HG03520 (cell line): ENCODE data around the gene SPO11.

Source experiments
- ATAC-seq: cut with Tn5 transposase; IDR thresholded peaks from one replicate; pipeline ENCODE4 v1.9.1; 2021; ENCODE audit warnings: mild to moderate bottlenecking, moderate library complexity; ENCODE audit not compliant: unreplicated experiment

Gene SPO11

DNA sequence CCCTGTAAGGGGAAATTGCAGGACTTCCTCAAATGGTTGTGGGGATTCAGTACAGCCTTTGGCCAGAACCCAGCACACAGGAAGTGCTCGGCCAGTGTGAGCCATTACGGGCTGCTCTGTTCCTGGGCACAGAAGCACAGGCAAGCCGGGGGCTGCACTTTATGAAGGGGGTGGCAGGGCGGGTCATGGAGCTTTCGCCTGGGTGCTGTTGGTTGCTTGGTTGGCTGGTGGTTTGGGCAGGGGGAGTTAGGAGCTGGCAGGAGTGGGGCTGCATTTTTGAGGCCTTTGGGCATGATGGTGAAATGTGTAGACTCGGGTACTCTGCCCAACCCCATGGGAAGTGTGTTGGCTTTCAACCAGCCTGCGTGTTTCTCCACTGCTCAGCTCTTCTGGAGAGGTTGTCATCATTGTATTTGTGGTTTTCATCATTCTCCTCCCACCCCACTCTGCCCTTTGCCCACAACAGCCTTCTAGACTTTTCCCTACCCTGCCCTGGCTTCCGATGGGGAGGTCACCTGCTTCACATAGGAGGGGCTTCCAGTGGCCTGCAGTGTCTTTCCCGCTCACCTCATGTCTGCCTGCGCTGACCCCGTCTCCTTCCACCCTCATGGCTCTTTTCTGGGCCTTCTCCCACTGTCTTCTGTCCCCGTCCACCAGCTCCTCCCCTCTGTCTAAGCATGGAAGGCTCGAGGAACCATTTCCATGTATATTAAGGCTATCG is 45.5 kb downstream of the SPO11 start:
- ATAC-seq = no peak

GRCh38 chr20:57375652-57376230 is 46.1 kb downstream of the SPO11 start:
- no peak for ATAC-seq

DNA sequence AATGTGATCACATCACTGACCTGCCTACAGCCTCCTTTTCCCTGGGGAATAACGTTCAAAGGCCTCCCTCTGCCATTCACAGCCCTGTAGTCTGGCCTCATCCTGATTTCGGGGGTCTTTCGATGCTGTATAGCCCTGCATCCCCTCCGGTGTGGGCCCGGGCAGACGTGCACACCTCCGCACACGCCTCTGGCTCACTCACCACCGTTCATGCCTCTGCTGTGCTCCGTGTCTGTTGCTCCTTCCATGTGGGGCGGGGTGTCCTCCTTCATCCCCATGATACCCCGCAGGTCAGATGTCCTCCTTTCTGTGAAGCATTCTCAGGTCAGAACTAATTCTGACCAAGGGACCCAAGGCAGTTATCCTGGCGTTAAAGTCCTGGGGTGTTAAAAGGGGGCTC is 47.7 kb downstream of the SPO11 start:
- no peak for ATAC-seq

DNA sequence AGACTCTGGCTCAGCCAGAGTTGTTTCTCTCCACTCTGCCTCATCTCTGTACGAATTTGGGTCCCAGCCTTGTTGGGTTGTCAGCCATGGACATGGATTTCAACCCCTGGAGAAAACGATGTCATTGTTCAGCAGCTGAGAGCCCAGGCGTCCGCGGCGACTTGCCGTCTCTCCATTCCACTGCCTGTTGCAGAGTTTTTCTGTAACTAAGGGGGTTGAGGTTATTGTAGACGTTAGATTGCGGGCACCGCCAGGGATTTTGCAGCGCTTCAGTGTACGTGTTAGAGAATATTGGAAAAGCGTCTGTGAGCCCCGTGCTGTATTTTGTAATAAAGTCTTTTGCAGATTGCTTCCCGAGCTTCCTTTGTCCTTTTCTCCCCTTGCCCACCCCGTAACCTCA is 48.5 kb downstream of the SPO11 start:
- ATAC-seq = no peak

DNA sequence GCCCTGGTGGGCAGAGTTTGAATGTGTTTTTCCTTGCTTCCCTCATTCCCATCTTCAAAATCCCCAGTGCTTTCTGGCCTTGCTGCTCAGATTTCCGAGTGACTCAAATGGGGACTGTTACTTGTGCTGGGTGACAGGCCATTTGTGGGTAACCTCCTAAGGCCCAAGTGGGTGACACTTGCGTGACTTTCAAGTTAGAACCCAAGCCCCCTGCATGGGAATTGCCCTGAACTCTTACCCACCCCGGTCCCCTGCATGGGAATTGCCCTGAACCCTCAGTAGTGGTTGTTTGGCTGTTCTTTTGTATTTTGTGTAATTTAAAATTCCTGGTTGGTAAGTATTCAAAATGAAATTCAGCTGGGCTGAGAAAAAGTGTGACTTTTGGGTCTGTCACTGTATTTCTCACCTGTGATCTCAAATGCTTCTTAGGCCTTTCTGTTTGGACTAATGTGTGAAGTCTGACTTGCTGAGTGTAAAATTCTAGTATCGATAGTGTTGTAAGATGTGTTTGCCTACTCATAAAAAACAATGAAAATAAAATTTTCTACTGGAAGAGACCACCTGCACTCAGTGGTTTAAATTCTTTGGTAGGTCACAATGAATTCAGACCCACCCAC is 49.2 kb downstream of the SPO11 start:
- no peak for ATAC-seq

DNA sequence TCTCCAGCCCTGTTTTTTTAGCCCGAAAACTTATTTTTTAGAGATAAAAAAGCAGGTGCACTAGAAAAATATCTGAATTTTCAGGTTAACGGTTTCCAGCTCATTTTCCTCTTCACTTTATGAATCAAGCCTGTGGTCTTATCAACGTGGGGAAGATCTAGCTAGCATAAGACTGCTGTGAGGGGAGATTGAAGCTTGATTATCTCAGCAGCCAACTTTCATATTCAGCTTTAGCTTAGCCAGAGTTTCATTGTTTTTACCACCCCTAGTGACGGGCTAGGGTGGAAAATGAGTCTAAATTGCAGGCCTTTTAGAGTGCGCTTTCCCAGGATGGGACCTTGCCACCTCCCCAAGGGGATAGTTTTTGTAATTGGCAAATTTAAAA is 49.7 kb downstream of the SPO11 start:
- no peak for ATAC-seq

- ATAC-seq = no peak
Measured at GRCh38 chr20:57380081-57380750, 50.6 kb downstream of the SPO11 start.

DNA sequence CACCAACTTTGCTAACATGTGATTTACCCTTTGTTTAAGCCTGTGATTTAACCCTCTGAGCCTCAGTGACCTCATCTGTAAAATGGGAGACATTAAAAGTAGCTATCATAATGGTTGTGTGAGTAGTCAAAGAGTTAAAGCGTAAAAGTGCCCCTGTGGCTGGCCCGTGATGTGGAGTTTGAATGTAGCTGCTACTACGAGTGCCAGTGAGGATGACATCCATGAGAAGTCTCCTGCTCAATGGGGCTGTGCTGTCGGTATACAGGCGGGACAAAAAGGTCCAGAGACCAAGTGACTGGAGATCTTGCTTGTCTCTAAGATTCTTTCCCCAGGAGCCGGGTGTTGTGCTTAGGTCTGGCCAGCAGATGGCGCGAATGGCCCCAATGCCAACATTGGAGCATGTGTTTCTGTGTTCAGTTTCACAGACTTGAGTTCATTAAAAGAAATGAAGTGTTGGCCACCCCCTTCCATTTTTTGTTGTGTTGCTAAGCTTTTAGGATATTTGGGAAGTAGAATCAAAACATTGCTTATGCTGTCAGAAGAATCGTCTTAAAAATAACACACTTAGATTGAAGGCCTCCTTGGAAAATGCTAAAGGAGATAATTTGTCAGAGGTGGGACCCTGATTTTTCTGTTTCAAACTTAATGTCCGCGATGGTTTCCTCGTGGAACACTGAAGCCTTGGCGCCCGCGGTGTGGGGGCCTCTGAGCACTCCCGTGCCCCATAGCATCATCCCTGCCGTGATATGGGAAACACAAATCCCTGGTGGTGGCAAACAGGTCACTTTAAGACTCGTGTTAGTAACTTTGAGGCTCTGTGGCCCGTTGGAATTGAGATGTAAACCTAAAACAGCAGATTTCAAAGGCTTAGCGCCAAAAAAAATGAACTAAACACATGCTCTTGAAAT is 52.2 kb downstream of the SPO11 start:
- no peak for ATAC-seq

DNA sequence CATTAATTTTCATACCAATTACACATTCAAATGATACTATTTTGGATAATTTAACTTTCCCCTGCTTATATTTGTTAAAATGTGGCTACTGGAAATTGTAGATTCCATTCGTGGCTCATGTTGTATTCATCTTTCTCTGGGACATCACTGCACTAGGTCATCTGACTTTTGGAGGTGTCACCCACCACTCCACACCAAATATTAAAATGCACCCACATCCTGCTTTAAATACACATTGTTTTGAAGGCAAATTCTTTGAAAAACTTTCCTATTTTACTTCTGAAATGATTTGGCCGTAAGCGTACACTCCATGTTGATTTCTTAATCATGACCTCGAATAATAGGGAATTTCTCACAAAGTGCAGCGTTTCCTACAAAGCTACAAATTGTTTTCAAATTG is 52.9 kb downstream of the SPO11 start:
- no peak for ATAC-seq

GRCh38 chr20:57383447-57384347 is 54.1 kb downstream of the SPO11 start:
- no peak for ATAC-seq

- ATAC-seq = no peak
Measured at GRCh38 chr20:57384486-57384885, 54.9 kb downstream of the SPO11 start.

DNA sequence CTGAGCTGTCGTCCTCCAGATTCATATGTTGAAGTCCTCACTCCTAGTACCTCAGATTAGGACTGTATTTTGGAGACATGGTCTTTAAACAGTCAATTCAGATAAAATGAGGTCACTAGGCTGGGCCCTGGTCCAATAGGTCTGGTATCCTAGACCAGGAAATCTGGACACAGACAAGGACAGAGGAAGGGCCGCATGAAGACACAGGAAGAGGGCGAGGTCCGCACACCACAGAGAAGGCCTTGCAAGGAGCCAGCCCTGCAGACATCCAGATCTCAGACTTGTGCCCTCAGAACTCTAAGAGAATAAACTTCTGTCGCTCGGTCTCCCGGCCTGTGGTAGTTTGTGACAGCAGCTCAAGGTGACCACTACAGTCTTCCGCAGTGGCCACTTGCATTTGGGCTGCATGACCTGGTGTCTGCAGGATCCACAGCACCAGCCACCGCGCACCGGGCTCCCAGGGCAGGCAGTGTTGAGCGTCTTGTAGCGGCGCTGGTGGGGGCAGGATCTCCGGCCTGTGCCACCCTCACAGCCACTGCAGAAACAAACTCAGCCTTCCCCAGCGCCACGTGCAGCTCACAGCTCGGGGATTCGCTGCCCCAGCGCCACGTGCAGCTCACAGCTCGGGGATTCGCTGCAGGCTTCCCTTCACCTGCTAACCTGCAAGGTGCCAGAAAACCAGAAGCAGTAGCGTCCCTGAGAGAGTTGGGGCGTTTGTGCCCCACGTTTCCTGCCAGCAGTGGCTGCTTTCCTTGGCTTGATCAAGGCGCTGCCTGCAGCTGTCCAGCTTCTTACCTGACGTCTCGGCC is 55.6 kb downstream of the SPO11 start:
- no peak for ATAC-seq

DNA sequence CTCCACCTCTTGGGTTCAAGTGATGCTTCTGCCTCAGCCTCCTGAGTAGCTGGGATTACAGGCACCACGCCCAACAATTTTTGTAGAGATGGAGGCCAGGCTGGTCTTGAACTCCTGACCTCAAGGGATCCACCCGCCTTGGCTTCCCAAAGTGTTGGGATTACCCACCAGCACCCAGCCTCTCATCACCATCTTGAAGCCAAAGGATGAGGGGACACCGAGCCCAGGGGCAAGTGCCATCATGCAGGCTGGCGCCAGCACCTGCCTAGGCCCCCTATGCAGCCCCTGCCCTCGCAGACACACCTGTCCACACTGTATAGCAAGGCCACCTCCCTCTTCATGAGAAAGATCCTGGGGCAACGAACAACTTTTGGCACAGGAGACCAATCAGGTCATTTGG is 56.3 kb downstream of the SPO11 start:
- ATAC-seq = no peak

DNA sequence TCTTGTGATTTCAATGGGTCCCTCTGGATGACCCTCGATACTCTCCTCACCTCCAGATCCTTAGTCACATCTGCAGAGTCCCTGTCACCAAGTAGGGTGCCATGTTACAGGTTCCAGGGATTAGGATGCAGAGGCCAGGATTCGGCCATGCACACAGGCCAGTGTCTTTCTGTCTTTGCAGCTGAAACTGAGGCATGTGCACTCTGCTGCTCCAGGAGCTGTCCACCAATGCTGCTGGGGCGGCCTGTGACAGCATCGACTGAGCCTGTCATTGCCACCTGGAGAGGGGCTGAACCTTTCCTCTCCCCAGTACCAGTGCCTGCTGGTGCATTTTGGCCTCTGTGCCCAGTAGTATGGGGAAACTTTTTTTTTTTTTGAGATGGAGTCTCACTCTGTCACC is 57.2 kb downstream of the SPO11 start:
- ATAC-seq = no peak

DNA sequence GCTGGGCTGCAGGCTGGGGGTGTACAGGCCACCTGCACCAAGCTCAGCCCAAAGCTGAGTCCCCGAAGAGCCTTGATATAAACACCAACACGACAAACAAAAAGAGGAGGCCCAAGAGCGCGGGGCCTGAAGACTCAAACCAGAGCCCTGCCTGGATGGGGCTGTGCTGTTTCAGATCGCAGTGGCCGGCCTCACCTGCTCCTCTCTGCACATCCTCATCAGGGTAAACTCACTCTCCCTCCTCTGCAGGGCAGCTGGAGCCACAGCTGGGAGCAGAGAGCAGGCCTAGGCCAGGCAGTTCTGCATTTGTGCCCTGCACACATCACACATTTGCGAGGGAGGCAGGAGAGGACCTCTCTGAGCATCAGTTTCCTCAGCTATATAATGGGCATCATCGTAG is 57.9 kb downstream of the SPO11 start:
- ATAC-seq = no peak

GRCh38 chr20:57387945-57388371 is 58.4 kb downstream of the SPO11 start:
- ATAC-seq = no peak

DNA sequence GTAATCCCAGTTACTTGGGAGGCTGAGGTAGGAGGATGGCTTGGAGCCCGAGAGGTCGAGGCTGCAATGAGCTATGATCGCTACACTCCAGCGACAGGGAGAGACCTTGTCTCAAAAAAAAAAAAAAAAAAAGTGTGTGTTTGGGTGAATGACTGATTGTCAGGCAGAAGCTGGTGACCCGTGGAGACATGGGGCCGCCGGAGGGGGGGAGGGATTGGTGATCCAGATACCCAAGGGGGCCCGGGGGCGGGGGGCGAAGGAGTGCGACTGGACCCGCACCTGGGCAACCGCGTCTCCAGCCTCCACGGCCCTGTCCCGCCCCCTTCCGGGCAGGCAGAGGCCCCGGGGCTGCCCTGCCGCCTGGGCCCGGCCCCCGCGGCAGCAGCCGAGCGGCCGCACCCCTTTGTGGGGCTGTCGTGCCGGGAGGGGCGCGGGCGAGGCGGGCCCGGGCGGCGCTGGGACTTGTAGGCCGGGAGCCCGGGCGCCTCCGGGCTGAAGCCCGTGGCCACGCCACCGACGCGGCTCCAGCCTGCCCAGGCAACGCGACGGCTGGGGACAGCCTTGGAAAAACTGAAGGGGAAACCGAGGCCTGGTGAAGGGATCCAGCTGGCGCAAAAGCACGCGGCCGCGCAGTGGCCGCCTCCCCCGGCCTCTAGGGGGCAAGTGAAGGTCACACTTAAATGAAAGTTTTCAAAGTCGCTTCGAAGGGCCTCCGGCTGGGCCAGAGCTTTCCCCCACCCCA is 59.5 kb downstream of the SPO11 start:
- ATAC-seq = no peak
